AG09319 (cell line): ENCODE measurements around the gene SKP1.
A peak's percentile ranks its signal among the peaks of the same experiment; 100 is the strongest.

Experiments
- DNase-seq: peaks from one replicate; pipeline ENCODE4 v3.0.0-alpha.2; 2010; ENCODE audit warnings: low read depth; ENCODE audit errors: extremely low read depth
- TF ChIP-seq, protein P1 (sequence below): IDR thresholded peaks from 2 replicates; pipeline ENCODE4 v1.5.1; 2011; ENCODE audit warnings: low read depth, mild to moderate bottlenecking, inconsistent platforms, low read length, moderate library complexity

SKP1 gene

DNA sequence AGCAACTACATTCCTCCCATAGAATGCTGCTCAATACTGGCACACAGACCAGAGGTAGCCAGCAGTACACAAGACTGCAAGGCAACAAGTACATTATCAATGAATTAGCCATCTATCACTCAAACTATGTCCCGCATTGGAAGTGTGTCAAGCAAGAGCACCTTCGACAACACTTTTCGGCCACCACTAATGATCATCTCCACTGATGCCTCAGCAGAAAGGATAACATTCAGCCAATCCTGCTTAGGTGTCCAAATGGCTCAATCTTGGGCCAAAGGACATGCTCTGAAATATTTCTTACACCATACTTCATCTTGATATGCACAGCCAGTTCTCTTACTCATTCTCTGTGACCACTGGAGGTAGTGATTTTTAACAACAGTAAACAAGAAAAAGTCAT lies 25.0 kb downstream of the SKP1 start:
- no peak for DNase-seq
- TF ChIP-seq, protein P1, sequence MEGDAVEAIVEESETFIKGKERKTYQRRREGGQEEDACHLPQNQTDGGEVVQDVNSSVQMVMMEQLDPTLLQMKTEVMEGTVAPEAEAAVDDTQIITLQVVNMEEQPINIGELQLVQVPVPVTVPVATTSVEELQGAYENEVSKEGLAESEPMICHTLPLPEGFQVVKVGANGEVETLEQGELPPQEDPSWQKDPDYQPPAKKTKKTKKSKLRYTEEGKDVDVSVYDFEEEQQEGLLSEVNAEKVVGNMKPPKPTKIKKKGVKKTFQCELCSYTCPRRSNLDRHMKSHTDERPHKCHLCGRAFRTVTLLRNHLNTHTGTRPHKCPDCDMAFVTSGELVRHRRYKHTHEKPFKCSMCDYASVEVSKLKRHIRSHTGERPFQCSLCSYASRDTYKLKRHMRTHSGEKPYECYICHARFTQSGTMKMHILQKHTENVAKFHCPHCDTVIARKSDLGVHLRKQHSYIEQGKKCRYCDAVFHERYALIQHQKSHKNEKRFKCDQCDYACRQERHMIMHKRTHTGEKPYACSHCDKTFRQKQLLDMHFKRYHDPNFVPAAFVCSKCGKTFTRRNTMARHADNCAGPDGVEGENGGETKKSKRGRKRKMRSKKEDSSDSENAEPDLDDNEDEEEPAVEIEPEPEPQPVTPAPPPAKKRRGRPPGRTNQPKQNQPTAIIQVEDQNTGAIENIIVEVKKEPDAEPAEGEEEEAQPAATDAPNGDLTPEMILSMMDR: no peak

DNA sequence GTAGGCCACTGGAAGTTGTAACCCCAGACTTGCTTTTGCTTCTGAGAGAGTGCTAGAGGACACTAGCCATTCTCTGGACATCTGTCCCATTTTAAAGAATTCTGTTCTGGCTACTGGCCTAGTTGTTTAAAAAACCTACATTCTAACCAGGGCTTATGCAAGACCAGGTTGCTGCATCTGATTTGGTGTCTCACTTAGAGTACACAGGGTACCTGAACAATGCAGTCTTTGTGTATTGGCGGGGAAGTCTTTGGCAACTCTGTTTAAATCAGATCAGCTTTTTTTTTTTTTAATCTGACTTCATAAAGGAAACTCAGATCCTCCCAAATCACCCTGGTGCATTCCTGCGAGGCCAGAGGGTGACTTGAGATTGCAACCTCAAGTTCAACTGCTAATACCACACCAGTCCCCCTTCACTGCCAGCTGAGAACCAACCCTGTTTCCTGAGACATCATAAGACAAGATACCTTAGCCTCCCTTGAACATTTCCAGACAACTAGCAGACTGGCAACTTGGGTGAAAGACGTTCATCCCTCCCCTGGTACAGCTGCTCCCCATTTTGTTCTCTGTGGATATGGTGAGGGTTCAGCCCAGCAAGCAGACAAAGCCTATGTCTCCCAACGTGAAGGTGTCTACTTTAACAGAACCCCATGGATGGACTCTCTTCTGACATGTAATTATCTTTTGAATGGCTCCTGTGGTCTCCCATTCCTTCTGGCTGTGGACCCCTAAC lies 27.0 kb downstream of the SKP1 start:
- no peak for DNase-seq
- TF ChIP-seq, protein P1: no peak

DNA sequence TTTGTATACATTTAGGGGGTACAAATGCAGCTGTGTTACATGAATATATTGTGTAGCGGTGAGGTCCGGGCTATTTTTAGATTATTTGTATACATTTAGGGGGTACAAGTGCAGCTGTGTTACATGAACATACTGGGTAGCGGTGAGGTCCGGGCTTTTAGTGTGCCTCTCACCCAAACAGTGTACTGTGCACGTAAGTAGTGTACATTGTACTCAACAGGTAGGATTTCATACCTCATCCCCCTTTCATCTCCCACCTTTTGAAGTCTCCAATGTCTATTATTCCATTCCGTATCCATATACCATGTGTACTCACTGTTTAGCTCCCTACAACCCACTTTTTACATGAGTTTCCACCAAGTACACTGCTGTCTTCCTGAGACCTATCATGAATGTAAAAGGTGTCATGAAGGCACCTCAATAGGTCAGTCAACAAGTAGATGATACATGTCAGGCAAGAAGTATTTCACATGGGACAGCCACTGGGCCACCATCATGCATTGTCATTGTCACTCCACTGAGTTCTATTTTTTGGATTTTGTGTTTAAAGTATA lies 27.7 kb downstream of the SKP1 start:
- no peak for DNase-seq
- TF ChIP-seq, protein P1: no peak

DNA sequence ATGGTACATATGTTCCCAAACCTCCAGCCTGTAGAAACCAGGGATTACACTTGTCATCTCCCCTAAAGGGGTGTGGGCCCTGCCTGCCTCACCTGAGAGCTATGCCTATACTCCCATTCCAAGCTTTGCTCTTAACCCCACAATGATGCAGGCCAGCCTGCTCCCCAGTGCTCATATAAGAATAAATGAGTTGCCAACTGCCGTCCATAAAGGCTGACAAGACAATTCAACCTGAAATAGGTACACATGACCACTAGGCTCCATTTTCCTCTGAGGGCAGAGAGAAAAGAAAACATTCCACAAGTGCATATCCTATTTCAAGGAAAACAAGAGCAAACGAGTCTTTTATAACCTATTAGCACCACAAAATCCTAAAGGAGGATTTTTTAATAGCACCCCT lies 28.4 kb downstream of the SKP1 start:
- TF ChIP-seq, protein P1: no peak
- DNase-seq: no peak

DNA sequence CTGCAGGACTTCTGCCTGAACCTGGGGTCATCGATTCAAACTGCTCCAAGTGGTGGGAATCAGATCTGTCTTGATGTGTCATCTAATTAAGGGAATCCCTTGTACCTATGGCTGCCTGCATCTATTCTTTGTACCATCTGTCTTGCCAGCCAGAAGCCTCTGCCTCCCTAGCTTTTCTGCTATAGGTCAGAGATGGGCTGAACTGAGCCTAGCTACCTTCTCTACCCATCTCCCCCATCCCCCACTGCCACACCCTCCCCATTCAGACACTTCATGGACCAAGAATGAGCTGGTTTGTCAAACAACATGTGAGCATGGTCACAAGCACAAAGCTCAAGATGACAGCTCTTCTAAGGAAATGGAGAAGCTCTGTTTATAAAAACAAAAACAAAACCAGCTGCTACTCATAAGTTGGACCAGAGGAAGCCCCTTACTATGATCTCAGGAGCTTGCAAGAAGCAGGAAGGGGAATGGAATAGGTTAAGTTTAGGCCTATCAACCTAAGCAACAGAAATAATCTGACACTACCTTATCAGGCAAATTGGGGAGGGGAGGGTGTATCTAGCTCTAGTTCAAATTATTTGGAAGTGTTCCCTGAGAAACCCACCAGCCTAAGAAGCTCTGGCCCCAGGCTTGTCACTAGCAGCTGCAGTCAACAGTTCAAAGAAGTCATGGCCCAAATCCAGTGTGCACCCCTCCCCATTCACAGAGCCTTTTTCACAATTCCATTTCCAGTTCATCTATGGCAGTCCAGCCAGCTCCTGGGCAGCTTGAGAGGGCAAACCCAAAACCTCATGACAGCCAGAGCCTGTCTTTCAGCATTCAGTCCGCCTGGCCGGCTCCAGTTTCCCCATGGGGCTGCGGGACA lies 29.9 kb downstream of the SKP1 start:
- no peak for DNase-seq
- TF ChIP-seq, protein P1: no peak

DNA sequence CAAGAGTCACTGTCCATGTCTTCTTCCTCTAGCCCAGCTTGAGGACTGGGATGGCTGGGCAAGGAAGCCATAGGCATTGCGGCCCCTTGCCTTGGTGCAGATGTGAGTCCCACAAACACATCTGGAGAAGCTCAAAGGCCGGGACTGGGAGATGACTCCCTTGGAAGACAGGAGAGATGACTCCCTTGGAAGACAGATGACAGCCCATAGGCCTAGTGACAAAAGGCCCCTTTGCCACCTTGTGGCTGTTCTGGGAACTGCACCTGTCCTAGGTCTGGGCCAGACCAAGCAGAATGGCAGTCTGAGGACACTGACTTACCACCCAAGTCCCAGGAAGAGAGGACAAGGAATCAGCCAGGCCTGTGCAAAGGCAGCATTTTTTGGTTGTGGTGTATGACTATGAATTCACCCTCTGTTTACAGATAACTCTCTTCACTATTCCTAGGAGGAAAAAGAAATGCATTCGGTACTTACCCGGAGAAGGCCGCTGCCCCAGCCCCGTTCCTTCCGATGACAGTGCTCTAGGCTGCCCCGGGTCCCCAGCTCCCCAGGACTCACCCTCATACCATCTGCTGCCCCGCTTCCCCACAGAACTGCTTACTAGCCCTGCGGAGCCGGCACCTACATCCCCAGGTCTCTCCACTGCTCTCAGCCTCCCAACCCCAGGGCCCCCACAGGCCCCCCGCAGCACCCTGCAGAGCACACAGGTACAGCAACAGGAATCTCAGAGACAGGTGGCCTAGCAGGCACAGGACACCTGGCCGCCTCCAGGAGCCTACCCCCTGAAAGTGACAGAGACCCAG lies 30.8 kb downstream of the SKP1 start:
- TF ChIP-seq, protein P1: peak; percentile 89
- no peak for DNase-seq
